Activated CD8-positive, alpha-beta memory T cell treated with anti-CD3 and anti-CD28 coated beads, Interleukin-2, amount 50 U/mL, for 24 hours (primary cell): ENCODE data around the gene YARS1.

ENCODE experiments used
- DNase-seq: peaks from one replicate; pipeline ENCODE4 v3.0.0-alpha.2; 2020; ENCODE audit errors: extremely low read depth

The YARS1 gene

GRCh38 chr1:32744071-32744425 lies 73.1 kb downstream of the YARS1 start:
- no peak for DNase-seq

- no peak for DNase-seq
Observed at GRCh38 chr1:32743380-32744070, 73.6 kb downstream of the YARS1 start.

- DNase-seq: no peak
Observed at GRCh38 chr1:32742956-32743355, 74.2 kb downstream of the YARS1 start.

GRCh38 chr1:32742199-32742947 lies 74.8 kb downstream of the YARS1 start:
- no peak for DNase-seq

GRCh38 chr1:32741413-32742198 lies 75.6 kb downstream of the YARS1 start:
- no peak for DNase-seq

- no peak for DNase-seq
Observed at GRCh38 chr1:32741059-32741412, 76.1 kb downstream of the YARS1 start.

GRCh38 chr1:32736812-32737791 lies 80.1 kb downstream of the YARS1 start:
- no peak for DNase-seq

- no peak for DNase-seq
Observed at GRCh38 chr1:32733582-32734321, 83.4 kb downstream of the YARS1 start.

GRCh38 chr1:32729254-32730046 lies 87.7 kb downstream of the YARS1 start:
- no peak for DNase-seq

- no peak for DNase-seq
Observed at GRCh38 chr1:32728413-32729077, 88.6 kb downstream of the YARS1 start.

- DNase-seq: no peak
Observed at GRCh38 chr1:32727876-32728275, 89.3 kb downstream of the YARS1 start.

- DNase-seq: no peak
Observed at GRCh38 chr1:32725615-32725982, 91.6 kb downstream of the YARS1 start.
